Measurements from ENCODE around the gene S100A1. TPM values are rescaled to one million over a fixed set of nuclear protein-coding genes. Genes with fewer than 3 reads are reported as not detected.

The S100A1 gene
- total RNA-seq, 1 donor from 2014 or later, result not detected

DNA sequence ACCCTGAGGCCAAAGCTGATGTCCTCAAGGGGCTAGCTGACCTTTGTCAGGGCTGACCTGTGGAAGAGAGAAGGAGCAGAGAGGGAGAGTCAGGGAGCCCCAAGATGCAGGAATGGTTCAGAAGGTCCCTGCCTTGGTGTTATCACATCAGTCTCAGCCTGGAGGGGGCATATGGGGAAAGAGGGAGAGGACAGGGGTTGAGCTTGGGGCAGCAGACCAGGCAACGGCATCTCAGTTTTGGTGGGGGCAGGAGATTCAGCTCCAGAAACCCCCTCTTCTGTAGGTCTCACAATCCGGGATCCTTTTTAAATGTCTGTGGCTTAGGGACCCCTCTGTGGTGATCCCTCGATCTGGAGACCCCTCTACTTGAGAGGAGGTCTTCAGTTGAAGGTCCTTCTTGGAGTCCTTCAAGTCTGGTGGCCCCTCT, 1.7 kb upstream of the S100A1 start:
- Histone ChIP-seq H3K4me3 (peak overlapping the region; percentile 50), H3K36me3 (no peaks in the 10 kb centered on the region), H2AFZ (replicated peaks) (no peak overlapping the region), H3K4me1 (peaks cover 22% of the 10 kb centered on the region), H3K9me3 (ENCODE audit: low read depth) (no peaks in the 10 kb centered on the region), H3K9ac (no peak overlapping the region), H3K79me2 (ENCODE audit: low read depth) (peaks cover 8% of the 10 kb centered on the region), H4K20me1 (ENCODE audit: low read depth) (no peaks in the 10 kb centered on the region), H3K27ac (no peak overlapping the region), H3K4me2 (peak overlapping the region; percentile 81), H3K27me3 (no peaks in the 10 kb centered on the region), H3F3A (ENCODE audit: low read depth) (no peaks in the 10 kb centered on the region)
- Mint-ChIP-seq H3K4me1 (peaks cover 44% of the 10 kb centered on the region), H3K9me3 (no peaks in the 10 kb centered on the region), H3K27ac (peak overlapping the region; percentile 99), H3K4me3 (peak overlapping the region; percentile 91), H3K36me3 (peaks cover 17% of the 10 kb centered on the region), H3K27me3 (ENCODE audit: insufficient read depth, low read depth) (peaks cover 7% of the 10 kb centered on the region)
- TF ChIP-seq EZH2phosphoT487 (IDR thresholded peaks at IDR 0.05) (no peak), EZH2 (IDR thresholded peaks at IDR 0.05) (no peak)
- TF ChIP-seq, protein P1, sequence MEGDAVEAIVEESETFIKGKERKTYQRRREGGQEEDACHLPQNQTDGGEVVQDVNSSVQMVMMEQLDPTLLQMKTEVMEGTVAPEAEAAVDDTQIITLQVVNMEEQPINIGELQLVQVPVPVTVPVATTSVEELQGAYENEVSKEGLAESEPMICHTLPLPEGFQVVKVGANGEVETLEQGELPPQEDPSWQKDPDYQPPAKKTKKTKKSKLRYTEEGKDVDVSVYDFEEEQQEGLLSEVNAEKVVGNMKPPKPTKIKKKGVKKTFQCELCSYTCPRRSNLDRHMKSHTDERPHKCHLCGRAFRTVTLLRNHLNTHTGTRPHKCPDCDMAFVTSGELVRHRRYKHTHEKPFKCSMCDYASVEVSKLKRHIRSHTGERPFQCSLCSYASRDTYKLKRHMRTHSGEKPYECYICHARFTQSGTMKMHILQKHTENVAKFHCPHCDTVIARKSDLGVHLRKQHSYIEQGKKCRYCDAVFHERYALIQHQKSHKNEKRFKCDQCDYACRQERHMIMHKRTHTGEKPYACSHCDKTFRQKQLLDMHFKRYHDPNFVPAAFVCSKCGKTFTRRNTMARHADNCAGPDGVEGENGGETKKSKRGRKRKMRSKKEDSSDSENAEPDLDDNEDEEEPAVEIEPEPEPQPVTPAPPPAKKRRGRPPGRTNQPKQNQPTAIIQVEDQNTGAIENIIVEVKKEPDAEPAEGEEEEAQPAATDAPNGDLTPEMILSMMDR (IDR thresholded peaks at IDR 0.05), result no peak
- no peak for DNase-seq (ENCODE audit: low spot score)

DNA sequence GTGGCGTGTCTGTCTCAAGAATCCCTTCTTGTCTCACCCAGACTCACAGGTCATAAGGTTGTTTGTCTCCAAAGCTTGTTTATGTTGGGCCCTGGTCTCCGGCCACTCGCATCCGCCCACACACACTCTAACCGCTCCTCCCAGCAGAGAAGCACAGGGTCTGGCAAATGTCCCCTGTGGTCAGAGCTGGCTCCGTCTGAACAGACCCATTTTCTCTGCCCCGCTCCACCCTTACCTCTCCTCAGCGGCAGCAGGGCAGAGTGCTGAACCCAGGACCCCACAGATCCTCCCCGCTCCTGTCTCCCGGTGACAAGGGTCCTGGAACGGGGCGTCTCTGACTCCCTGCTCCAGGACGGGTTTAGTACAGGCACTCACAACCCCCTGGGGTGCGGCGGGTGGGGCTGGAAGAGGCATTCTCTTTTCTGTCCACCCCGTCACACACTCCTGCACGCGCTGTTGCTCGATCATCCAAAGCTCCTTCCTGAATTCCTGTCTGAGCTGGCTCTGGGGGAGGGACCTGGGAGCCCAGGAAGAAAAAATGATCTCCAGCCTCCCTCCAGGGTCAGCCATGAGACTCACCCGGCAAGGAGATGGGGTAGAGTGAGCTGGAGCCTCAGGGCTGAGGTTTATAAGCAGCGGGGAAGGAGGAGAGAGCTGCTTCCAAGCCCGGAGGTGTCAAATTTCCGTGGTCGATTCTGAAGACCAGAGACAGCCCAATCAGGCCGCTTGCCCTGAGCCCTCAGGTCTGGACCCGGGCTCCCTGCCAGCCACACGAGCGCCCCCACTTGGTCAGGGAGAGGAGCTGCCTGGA, 1.1 kb upstream of the S100A1 start, which contains the start of gene S100A13:
Gene S100A13, minus strand, starts transcription at position 602 of the 811 bp plus-strand sequence. CDS start 1,033 bp downstream, outside the sequence.
- Mint-ChIP-seq H3K4me3 (peak within 1 kb of the TSS; percentile 91), H3K4me1 (peaks cover 44% of the 10 kb centered on the region)
- H3K4me2 ChIP-seq, result peak within 1 kb of the TSS; percentile 81

DNA sequence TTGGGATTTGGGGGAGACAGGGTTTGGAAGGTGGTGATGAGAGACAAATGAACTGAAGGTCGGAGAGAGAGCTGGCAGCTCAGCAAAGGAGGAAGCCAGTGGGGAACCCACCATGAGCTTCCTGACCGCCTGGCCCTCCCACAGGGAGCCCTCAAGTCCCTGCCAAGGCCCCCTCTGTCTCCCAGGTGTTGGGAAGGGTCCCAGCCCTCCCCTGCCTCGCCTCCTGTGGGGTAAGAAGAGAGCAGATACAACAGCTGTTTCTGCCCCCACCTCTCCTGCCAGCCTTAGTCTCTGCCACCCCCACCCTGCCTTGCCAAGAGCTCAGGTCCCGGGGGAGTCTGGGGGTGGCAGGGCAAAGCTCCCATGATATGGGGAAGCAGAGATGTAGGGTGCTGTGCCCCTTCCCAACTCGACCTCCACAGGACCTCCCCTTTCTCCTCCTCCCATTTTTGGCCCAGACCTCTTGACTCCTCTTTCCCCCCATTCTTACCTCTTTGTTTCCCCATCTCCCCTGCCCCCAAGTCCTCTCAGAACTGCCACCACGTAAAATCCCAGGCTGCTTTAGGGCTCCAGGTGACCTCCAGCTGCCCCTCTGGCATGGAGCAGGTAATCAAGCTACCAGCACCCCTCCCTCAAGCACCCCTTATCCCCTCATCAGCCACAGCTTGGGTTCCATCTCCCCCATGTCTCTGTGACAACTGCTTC, 556 bp downstream of the S100A1 start:
- no peak overlapping the region for H3K4me2 ChIP-seq
- peaks cover 44% of the 10 kb centered on the region for H3K4me1 Mint-ChIP-seq
- H3K4me3 ChIP-seq, result no peak overlapping the region
- H3F3A ChIP-seq (ENCODE audit: low read depth), result no peaks in the 10 kb centered on the region
- no peak overlapping the region for H2AFZ ChIP-seq (replicated peaks)
- no peak for TF ChIP-seq EZH2 (IDR thresholded peaks at IDR 0.05)
- TF ChIP-seq, protein P1 (IDR thresholded peaks at IDR 0.05), result no peak
- TF ChIP-seq EZH2phosphoT487 (IDR thresholded peaks at IDR 0.05), result no peak
- H3K27me3 ChIP-seq, result no peaks in the 10 kb centered on the region
- peak overlapping the region; percentile 55 for H3K27ac Mint-ChIP-seq
- no peak for DNase-seq (ENCODE audit: low spot score)
- H3K9me3 ChIP-seq (ENCODE audit: low read depth), result no peaks in the 10 kb centered on the region
- peaks cover 7% of the 10 kb centered on the region for H3K27me3 Mint-ChIP-seq (ENCODE audit: insufficient read depth, low read depth)
- no peak overlapping the region for H3K27ac ChIP-seq
- no peak overlapping the region for H3K4me3 Mint-ChIP-seq
- H3K36me3 ChIP-seq, result no peaks in the 10 kb centered on the region
- H3K9me3 Mint-ChIP-seq, result no peaks in the 10 kb centered on the region
- peaks cover 8% of the 10 kb centered on the region for H3K36me3 Mint-ChIP-seq
- H3K9ac ChIP-seq, result no peak overlapping the region
- H3K79me2 ChIP-seq (ENCODE audit: low read depth), result peaks cover 8% of the 10 kb centered on the region
- peaks cover 16% of the 10 kb centered on the region for H3K4me1 ChIP-seq
- no peaks in the 10 kb centered on the region for H4K20me1 ChIP-seq (ENCODE audit: low read depth)

More for the DNA sequence above, 1.1 kb upstream of the S100A1 start, which contains the start of gene S100A13:
- Histone ChIP-seq H3K4me3 (peak within 1 kb of the TSS; percentile 50), H3K9me3 (ENCODE audit: low read depth) (no peaks in the 10 kb centered on the region), H3K27me3 (no peaks in the 10 kb centered on the region), H3K9ac (peak within 1 kb of the TSS; percentile 1), H3F3A (ENCODE audit: low read depth) (no peaks in the 10 kb centered on the region), H2AFZ (replicated peaks) (peak within 1 kb of the TSS; percentile 43), H4K20me1 (ENCODE audit: low read depth) (no peaks in the 10 kb centered on the region), H3K36me3 (no peaks in the 10 kb centered on the region), H3K4me1 (peaks cover 22% of the 10 kb centered on the region), H3K79me2 (ENCODE audit: low read depth) (peaks cover 8% of the 10 kb centered on the region), H3K27ac (no peak within 1 kb of the TSS)
- Mint-ChIP-seq H3K9me3 (no peaks in the 10 kb centered on the region), H3K36me3 (peaks cover 17% of the 10 kb centered on the region), H3K27ac (peak within 1 kb of the TSS; percentile 99), H3K27me3 (ENCODE audit: insufficient read depth, low read depth) (peaks cover 7% of the 10 kb centered on the region)
- peak; percentile 97 for DNase-seq (ENCODE audit: low spot score)
- TF ChIP-seq EZH2phosphoT487 (IDR thresholded peaks at IDR 0.05), result no peak
- TF ChIP-seq, protein P1 (IDR thresholded peaks at IDR 0.05), result peak; percentile 90
- TF ChIP-seq EZH2 (IDR thresholded peaks at IDR 0.05), result no peak
